AG04450 (cell line): ENCODE measurements around the gene OGG1. TPM values are rescaled to one million over a fixed set of nuclear protein-coding genes. Genes with fewer than 3 reads are reported as not detected.

ENCODE experiments used
- CTCF ChIA-PET: fragments of 300-600, 350-600 bp; formaldehyde crosslinking; extraction: SDS; loops from one replicate; lab custom pipeline; 2022; ENCODE audit warnings: antibody characterized with exemption, inconsistent platforms; lab: Charles Lee
- POLR2A ChIA-PET: fragments of 350-600 bp; formaldehyde crosslinking; extraction: SDS; loops from one replicate; lab custom pipeline; 2021; ENCODE audit warnings: antibody characterized with exemption, inconsistent platforms; lab: Yijun Ruan, JAX
- DNase-seq: peaks from one replicate; pipeline ENCODE4 v3.0.0-alpha.2; 2011; ENCODE audit warnings: low read depth, low spot score
- H3K27ac ChIP-seq: one replicate; pipeline ENCODE4 v1.5.1; 2012; ENCODE audit warnings: low read depth, low read length, control low read depth
- H3K27me3 ChIP-seq: one replicate; pipeline ENCODE4 v1.6.0; 2012; ENCODE audit warnings: low read length; ENCODE audit not compliant: control insufficient read depth, insufficient read depth
- H3K4me3 ChIP-seq: 2 replicates; pipeline ENCODE4 v1.5.1; 2011; ENCODE audit warnings: mild to moderate bottlenecking, low read depth, low read length, control low read depth
- H3K9me3 ChIP-seq: 2 replicates; pipeline ENCODE4 v1.5.1; 2012; ENCODE audit warnings: low read length; ENCODE audit not compliant: control insufficient read depth, insufficient read depth
- polyA plus RNA-seq: library from polyadenylated mRNA; depleted of rRNA; stranded (reverse); fragments of >200 nt; gene quantifications from 2 replicates; pipeline ENCODE4 v1.2.3, GENCODE V29; 2011
- TF ChIP-seq, protein P1 (sequence below): IDR thresholded peaks from 2 replicates; pipeline ENCODE4 v1.5.1; 2011; ENCODE audit warnings: low read depth, low read length, control low read depth, inconsistent platforms

Gene OGG1
- polyA plus RNA-seq, 1 experiment: 23.5 TPM

GRCh38 chr3:9780910-9781309 lies 31.2 kb downstream of the OGG1 start:
- no peak overlapping the region for H3K27ac ChIP-seq
- CTCF ChIA-PET: interaction anchor here (0.5 to 1.1 kb wide), 3 partner anchors 315 to 424 kb away, joined by 3 to 8 read pairs (median 6); no protein-coding TSS in a partner anchor
- peaks cover 2% of the 10 kb centered on the region; the same call in 1 of the 2 replicates for H3K9me3 ChIP-seq

DNA sequence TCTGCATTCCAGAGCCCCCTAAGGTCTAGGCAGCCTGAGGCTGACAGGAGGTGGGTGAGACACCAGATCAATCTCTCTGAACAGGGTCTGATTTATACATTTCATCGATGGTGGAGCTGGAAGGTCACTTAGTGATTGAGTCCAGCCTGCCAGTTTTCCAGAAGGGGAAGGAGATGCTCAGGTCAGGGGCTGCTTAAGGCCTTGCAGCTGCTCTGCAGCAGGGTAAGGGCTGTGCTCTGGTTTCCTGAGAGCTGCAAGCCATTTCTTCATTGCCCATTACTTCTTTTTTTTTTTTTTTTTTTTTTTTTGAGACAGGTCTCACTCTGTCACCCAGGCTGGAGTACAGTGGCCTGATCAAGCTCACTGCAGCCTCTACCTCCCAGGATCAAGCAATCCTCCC lies 31.8 kb downstream of the OGG1 start:
- Histone ChIP-seq H3K4me3 (no peak overlapping the region), H3K27ac (no peak overlapping the region), H3K9me3 (peaks cover 2% of the 10 kb centered on the region; the same call in 1 of the 2 replicates), H3K27me3 (no peaks in the 10 kb centered on the region)
- ChIA-PET CTCF (interaction anchor here (0.6 to 1.2 kb wide), 4 partner anchors 62 to 424 kb away, joined by 3 to 8 read pairs (median 5); no protein-coding TSS in a partner anchor), POLR2A (no interaction called here)
- no peak for DNase-seq
- TF ChIP-seq, protein P1, sequence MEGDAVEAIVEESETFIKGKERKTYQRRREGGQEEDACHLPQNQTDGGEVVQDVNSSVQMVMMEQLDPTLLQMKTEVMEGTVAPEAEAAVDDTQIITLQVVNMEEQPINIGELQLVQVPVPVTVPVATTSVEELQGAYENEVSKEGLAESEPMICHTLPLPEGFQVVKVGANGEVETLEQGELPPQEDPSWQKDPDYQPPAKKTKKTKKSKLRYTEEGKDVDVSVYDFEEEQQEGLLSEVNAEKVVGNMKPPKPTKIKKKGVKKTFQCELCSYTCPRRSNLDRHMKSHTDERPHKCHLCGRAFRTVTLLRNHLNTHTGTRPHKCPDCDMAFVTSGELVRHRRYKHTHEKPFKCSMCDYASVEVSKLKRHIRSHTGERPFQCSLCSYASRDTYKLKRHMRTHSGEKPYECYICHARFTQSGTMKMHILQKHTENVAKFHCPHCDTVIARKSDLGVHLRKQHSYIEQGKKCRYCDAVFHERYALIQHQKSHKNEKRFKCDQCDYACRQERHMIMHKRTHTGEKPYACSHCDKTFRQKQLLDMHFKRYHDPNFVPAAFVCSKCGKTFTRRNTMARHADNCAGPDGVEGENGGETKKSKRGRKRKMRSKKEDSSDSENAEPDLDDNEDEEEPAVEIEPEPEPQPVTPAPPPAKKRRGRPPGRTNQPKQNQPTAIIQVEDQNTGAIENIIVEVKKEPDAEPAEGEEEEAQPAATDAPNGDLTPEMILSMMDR: no peak

More at GRCh38 chr3:9780910-9781309, 31.2 kb downstream of the OGG1 start:
- POLR2A ChIA-PET: interaction anchor here (1.6 kb wide), 1 partner anchor 13 kb away, joined by 3 read pairs; no protein-coding TSS in a partner anchor
- H3K27me3 ChIP-seq: no peaks in the 10 kb centered on the region
- TF ChIP-seq, protein P1: no peak
- H3K4me3 ChIP-seq: no peak overlapping the region
- no peak for DNase-seq

- no peaks in the 10 kb centered on the region for H3K27me3 ChIP-seq
- POLR2A ChIA-PET: interaction anchor here (1.1 kb wide), 1 partner anchor 35 kb away, joined by 3 read pairs; no protein-coding TSS in a partner anchor
- H3K9me3 ChIP-seq: peaks cover 2% of the 10 kb centered on the region; the same call in 1 of the 2 replicates
- no peak for DNase-seq
- CTCF ChIA-PET: interaction anchor here (0.6 to 1.2 kb wide), 3 partner anchors 62 to 423 kb away, joined by 3 to 6 read pairs (median 4); no protein-coding TSS in a partner anchor
- TF ChIP-seq, protein P1: no peak
- H3K4me3 ChIP-seq: no peak overlapping the region
- H3K27ac ChIP-seq: no peak overlapping the region
Observed at GRCh38 chr3:9781978-9782603, 32.3 kb downstream of the OGG1 start.

DNA sequence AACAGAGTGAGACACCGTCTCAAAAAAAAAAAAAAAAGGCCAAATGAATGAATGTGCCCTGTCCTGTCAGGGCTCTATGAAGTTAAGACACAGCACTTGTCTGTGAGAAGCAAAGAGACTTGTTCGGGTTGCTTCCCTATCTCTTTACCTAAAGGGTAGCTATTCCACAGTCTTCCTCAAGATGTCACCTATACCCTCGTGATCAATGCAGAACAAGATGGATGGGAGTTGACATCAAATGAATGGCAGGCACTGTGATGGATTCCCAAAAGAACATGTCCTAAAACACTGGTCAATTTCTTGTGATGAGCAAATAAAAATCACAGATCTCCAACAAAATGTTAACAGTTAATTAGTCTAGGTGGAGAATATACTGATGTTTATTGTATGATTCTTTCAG lies 33.0 kb downstream of the OGG1 start:
- Histone ChIP-seq H3K4me3 (no peak overlapping the region), H3K9me3 (peaks cover 2% of the 10 kb centered on the region; the same call in 1 of the 2 replicates), H3K27ac (no peak overlapping the region), H3K27me3 (no peaks in the 10 kb centered on the region)
- TF ChIP-seq, protein P1: no peak
- ChIA-PET CTCF (interaction anchor here (1.2 kb wide), 1 partner anchor 164 kb away, joined by 3 read pairs; no protein-coding TSS in a partner anchor), POLR2A (interaction anchor here (1.1 kb wide), 1 partner anchor 34 kb away, joined by 3 read pairs; no protein-coding TSS in a partner anchor)
- no peak for DNase-seq

GRCh38 chr3:9783954-9784353 lies 34.2 kb downstream of the OGG1 start:
- POLR2A ChIA-PET: no interaction called here
- no peak for DNase-seq
- no peaks in the 10 kb centered on the region for H3K27me3 ChIP-seq
- CTCF ChIA-PET: no interaction called here
- no peak overlapping the region for H3K27ac ChIP-seq
- H3K9me3 ChIP-seq: peaks cover 2% of the 10 kb centered on the region; the same call in 1 of the 2 replicates
- TF ChIP-seq, protein P1: no peak
- no peak overlapping the region for H3K4me3 ChIP-seq
